Gastrocnemius medialis (tissue), 4 donors: ENCODE results near the gene IL9.

Experiments
- POLR2A ChIP-seq, 2 donors: fragments of 450-650 bp; IDR thresholded peaks; one replicate each; pipeline ENCODE4 v1.6.1; 2017; ENCODE audit warnings: antibody characterized with exemption in 2 of 2, mild to moderate bottlenecking in 2 of 2, moderate library complexity in 2 of 2
- TF ChIP-seq, protein P1 (sequence below), 5 experiments: fragments of 450-650 bp in 3 of 5; fragments of 200-600 bp in 2 of 5; sonication (generic) in 2 of 5; IDR thresholded peaks in 4 of 5; conservative IDR thresholded peaks in 1 of 5; 1 replicate in 4 of 5; 2 replicates in 1 of 5; pipeline ENCODE4 v1.5.1; 2016 to 2019; ENCODE audit warnings: antibody characterized with exemption in 5 of 5, mild to moderate bottlenecking in 3 of 5, moderate library complexity in 3 of 5

DNA sequence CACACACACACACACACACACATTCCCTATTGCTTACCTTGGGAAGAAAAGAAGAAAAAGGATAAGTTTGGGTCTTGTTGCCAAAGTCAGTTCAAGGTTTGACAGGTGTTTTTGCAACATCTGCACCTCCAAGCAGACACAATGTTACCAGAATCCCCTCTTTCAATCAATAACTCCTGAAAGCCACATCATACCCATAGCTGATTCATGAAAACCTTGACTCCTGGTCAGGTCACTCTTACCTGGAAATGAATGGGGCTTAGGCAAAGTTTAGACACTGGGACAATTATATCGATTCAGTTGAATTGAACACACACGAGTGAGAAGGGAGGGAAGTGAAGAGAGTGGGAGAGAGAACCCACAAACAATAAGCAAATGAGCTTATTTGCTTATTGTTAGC, 27.0 kb downstream of the IL9 start:
- TF ChIP-seq, protein P1, sequence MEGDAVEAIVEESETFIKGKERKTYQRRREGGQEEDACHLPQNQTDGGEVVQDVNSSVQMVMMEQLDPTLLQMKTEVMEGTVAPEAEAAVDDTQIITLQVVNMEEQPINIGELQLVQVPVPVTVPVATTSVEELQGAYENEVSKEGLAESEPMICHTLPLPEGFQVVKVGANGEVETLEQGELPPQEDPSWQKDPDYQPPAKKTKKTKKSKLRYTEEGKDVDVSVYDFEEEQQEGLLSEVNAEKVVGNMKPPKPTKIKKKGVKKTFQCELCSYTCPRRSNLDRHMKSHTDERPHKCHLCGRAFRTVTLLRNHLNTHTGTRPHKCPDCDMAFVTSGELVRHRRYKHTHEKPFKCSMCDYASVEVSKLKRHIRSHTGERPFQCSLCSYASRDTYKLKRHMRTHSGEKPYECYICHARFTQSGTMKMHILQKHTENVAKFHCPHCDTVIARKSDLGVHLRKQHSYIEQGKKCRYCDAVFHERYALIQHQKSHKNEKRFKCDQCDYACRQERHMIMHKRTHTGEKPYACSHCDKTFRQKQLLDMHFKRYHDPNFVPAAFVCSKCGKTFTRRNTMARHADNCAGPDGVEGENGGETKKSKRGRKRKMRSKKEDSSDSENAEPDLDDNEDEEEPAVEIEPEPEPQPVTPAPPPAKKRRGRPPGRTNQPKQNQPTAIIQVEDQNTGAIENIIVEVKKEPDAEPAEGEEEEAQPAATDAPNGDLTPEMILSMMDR (IDR thresholded peaks at IDR 0.05 in 4 of 5, conservative IDR thresholded peaks at IDR 0.05 in 1 of 5): no peak
- no peak for TF ChIP-seq POLR2A (IDR thresholded peaks at IDR 0.05)
